Kidney (tissue), 14 donors: ENCODE data around the gene NCCRP1. TPM values are rescaled to one million over a fixed set of nuclear protein-coding genes. Genes with fewer than 3 reads are reported as not detected.
A peak's percentile ranks its signal among the peaks of the same experiment; 100 is the strongest.

Experiments
- DNase-seq, 5 donors: peaks; one replicate each; pipeline ENCODE4 v3.0.0-alpha.2; 2013 to 2020
- FAIRE-seq: peaks from 2 replicates; lab custom pipeline; 2012; peaks lifted over from hg19 to GRCh38; lab: Jason Lieb, UNC
- H3K27ac ChIP-seq, 2 donors: one replicate each; pipeline ENCODE4 v1.7.0; 2013; ENCODE audit warnings: low read depth in 2 of 2, low read length in 2 of 2, inconsistent platforms in 1 of 2
- H3K27me3 ChIP-seq: one replicate; pipeline ENCODE4 v1.7.1; 2013; ENCODE audit warnings: low read length, inconsistent platforms; ENCODE audit not compliant: control insufficient read depth, insufficient read depth
- H3K36me3 ChIP-seq, 3 donors: one replicate each; pipeline versions ENCODE4 v1.7.0 to v1.7.1; 2013; ENCODE audit warnings: low read length in 3 of 3, control low read depth in 1 of 3, inconsistent platforms in 1 of 3; ENCODE audit not compliant: insufficient read depth in 3 of 3, control insufficient read depth in 2 of 3
- H3K4me1 ChIP-seq, 3 donors: one replicate each; pipeline versions ENCODE4 v1.7.0 to v1.7.1; 2013; ENCODE audit warnings: low read length in 3 of 3, inconsistent platforms in 1 of 3, low read depth in 1 of 3; ENCODE audit not compliant: control insufficient read depth in 2 of 3, insufficient read depth in 2 of 3
- H3K4me3 ChIP-seq, 3 donors: one replicate each; pipeline versions ENCODE4 v1.7.0 to v1.8.1; 2013; ENCODE audit warnings: low read length in 3 of 3, control low read depth in 1 of 3, inconsistent platforms in 1 of 3
- H3K9ac ChIP-seq, 3 donors: one replicate each; pipeline versions ENCODE4 v1.7.0 to v1.7.1; 2013; ENCODE audit warnings: low read length in 3 of 3, control low read depth in 1 of 3, inconsistent platforms in 1 of 3
- H3K9me3 ChIP-seq, 3 donors: one replicate each; pipeline versions ENCODE4 v1.7.0 to v1.7.1; 2013; ENCODE audit warnings: low read length in 3 of 3, control low read depth in 1 of 3, inconsistent platforms in 1 of 3; ENCODE audit not compliant: control insufficient read depth in 2 of 3, insufficient read depth in 1 of 3
- CTCF ChIP-seq: IDR thresholded peaks from 3 replicates; pipeline ENCODE4 v1.5.1; 2012; ENCODE audit warnings: mild to moderate bottlenecking, moderate library complexity, borderline replicate concordance; ENCODE audit not compliant: insufficient read depth; ENCODE audit errors: extremely low read depth
- intact Hi-C: fragments of 100-400 bp; cut with DNase I; formaldehyde crosslinking; loops from one replicate; pipeline ENCODE4 v1.11.1; 2022
- polyA plus RNA-seq: library from polyadenylated mRNA; stranded (reverse); fragments of 350-450 nt; fragmentation: Illumina TruSeq; extraction: RNeasy Lipid Tissue Mini Kit (QIAGEN cat#74804); gene quantifications from one replicate; pipeline ENCODE4 v1.2.3, GENCODE V29; 2014; ENCODE audit warnings: low read depth, low replicate concordance; ENCODE audit not compliant: insufficient read depth
- total RNA-seq: library from RNA; stranded (reverse); fragmentation: NEBNext Ultra II Directional; extraction: Animal tissue kit (Norgen Biotek cat#: 25700); gene quantifications from one replicate; pipeline ENCODE4 v1.2.1, GENCODE V29; 2021
- donor health status: control.
- donor health status: control.
- donor health status: control.
- donor health status: control.
- donor health status: control.
- donor health status: DM: yes; HTN: yes; CAD: no.
- donor health status: Normal renal cell carcinoma (clear cell type).

NCCRP1 gene
- total and polyA plus RNA-seq, 2 donors from 2014 or later: 0.60 to 5.5 TPM

- no peak for DNase-seq
- no peak for TF ChIP-seq CTCF
- H3K27ac ChIP-seq: no peak overlapping the region
- peaks cover 0 to 6% (median 5%) of the 10 kb centered on the region in 3 donors for H3K36me3 ChIP-seq
- FAIRE-seq: no peak
- H3K9ac ChIP-seq: no peak overlapping the region
- no peak overlapping the region for H3K4me3 ChIP-seq
- no peaks in the 10 kb centered on the region for H3K9me3 ChIP-seq
- H3K4me1 ChIP-seq: peaks cover 0 to 16% (median 10%) of the 10 kb centered on the region in 3 donors
- no peaks in the 10 kb centered on the region for H3K27me3 ChIP-seq
- intact Hi-C loops: no loop called here
These were observed 26.2 kb upstream of the NCCRP1 start for GRCh38 chr19:39170386-39171231.

GRCh38 chr19:39171479-39172465 is 25.0 kb upstream of the NCCRP1 start:
- H3K4me3 ChIP-seq: no peak overlapping the region
- H3K9ac ChIP-seq: no peak overlapping the region
- no peak for DNase-seq
- H3K36me3 ChIP-seq: peaks cover 0 to 12% (median 9%) of the 10 kb centered on the region in 3 donors
- H3K9me3 ChIP-seq: no peaks in the 10 kb centered on the region
- FAIRE-seq: no peak
- no peak overlapping the region for H3K27ac ChIP-seq
- TF ChIP-seq CTCF: no peak
- intact Hi-C loops: no loop called here
- peaks cover 0 to 8% (median 0%) of the 10 kb centered on the region in 3 donors for H3K4me1 ChIP-seq
- H3K27me3 ChIP-seq: no peaks in the 10 kb centered on the region

DNA sequence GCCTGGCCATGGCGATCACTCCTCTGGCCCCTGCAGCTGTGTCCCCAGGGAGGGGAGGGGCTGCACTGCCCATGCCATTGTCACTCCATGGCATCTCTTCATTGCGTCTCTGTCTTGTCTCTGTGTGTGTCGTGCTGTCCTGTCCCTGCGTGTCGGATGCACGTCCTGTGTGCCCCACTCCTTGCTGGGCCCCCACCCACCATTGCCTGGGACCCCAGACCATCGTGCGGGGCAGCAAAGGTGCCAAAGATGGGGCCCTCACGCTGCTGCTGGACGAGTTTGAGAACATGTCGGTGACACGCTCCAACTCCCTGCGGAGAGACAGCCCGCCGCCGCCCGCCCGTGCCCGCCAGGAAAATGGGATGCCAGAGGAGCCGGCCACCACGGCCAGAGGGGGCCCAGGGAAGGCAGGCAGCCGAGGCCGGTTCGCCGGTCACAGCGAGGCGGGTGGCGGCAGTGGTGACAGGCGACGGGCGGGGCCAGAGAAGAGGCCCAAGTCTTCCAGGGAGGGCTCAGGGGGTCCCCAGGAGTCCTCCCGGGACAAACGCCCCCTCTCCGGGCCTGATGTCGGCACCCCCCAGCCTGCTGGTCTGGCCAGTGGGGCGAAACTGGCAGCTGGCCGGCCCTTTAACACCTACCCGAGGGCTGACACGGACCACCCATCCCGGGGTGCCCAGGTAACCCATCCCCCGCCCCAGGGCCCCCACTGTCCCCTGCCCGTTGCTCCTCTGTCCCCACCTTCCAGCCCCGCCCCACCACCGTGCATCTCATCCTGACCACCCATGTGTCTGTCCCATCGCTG is 23.9 kb upstream of the NCCRP1 start:
- intact Hi-C loops: no loop called here
- DNase-seq (peak in 1 of 5 donors; percentile 74), FAIRE-seq (no peak)
- H3K27me3 ChIP-seq: no peaks in the 10 kb centered on the region
- no peak for TF ChIP-seq CTCF
- peaks cover 0 to 19% (median 9%) of the 10 kb centered on the region in 3 donors for H3K36me3 ChIP-seq
- no peaks in the 10 kb centered on the region for H3K9me3 ChIP-seq
- H3K4me3 ChIP-seq: no peak overlapping the region
- H3K9ac ChIP-seq: no peak overlapping the region
- peaks cover 0 to 5% (median 0%) of the 10 kb centered on the region in 3 donors for H3K4me1 ChIP-seq
- H3K27ac ChIP-seq: no peak overlapping the region
